HG03060 (cell line): Measurements from ENCODE around the gene EBNA1BP2.
"Not testable (repeated sequence)": the region's sequence is repeated elsewhere in the genome, so short reads cannot be mapped to it uniquely, and the experiment has no call there.

Experiments used
- ATAC-seq: cut with Tn5 transposase; IDR thresholded peaks from one replicate; pipeline ENCODE4 v1.9.1; 2021; ENCODE audit warnings: low read depth, moderate number of reproducible peaks; ENCODE audit not compliant: unreplicated experiment

EBNA1BP2 gene

GRCh38 chr1:43171876-43172526 lies at the start of gene EBNA1BP2, which contains the start of gene CFAP57:
EBNA1BP2 (minus strand) TSS chr1:43172290; CDS start chr1:43172118, 172 bp downstream.
CFAP57 (plus strand) TSS chr1:43172330; CDS start chr1:43172754, 424 bp downstream.
- peak; percentile 82 for ATAC-seq

DNA sequence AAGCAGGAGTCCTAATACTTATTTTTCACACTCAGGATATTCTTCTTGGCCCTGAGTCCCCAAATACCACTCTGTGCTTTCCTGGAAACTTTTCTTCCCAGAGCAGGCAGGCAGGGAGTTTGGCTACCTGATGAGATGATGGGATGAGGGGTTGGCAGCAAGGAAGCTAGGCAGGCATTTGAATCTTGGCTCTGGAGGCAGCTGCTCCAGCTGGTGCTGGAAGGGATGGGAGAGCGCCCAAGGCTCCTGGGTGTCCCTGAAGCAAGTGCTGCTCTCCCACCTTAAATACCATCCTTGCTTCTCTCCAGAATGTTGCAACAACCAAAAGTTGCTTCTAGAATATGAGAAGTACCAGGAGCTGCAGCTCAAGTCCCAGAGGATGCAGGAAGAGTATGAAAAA lies 49.7 kb upstream of the EBNA1BP2 start:
- no peak for ATAC-seq

DNA sequence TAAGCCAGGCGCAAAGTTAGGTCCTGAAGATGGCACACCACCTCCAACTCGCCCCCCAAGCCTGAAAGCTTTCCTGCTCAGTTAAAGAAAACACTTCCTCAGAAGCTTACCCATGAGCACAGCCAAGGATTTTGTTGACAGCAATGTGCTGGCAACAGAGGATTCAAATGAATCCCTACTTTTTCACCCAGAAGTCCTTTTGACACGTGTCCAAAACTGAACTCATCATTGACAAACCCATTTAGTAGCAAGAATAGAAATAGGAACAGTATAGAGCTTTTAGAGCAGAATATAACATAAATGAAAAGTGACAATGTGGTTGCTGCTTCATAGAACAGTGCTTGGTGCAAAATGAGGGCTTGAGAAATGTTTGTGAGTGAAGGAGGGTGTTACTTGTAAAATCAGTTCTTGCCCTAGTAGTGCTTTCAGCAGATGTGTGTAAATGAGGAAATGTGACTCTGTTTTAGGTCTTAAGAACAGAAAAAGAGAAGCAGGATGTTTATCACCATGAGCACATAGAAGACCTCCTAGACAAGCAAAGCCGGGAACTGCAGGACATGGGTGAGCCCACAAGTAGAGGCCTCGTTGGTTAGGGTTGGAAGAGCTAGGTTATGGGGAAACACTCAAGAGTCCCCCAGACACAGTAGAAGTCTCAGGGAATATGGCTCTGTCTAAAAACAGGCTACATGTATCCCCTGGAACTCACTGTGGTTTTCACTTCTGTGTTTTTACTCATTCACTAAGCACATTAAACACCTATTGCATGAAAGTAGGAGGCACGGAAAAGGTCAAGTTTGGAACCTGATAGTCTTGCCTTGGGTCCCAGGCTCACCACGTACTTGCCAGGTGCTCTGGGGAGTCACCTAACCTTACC lies 49.1 kb upstream of the EBNA1BP2 start:
- ATAC-seq, result no peak

GRCh38 chr1:43217747-43218146 lies 45.7 kb upstream of the EBNA1BP2 start:
- ATAC-seq, result no peak

DNA sequence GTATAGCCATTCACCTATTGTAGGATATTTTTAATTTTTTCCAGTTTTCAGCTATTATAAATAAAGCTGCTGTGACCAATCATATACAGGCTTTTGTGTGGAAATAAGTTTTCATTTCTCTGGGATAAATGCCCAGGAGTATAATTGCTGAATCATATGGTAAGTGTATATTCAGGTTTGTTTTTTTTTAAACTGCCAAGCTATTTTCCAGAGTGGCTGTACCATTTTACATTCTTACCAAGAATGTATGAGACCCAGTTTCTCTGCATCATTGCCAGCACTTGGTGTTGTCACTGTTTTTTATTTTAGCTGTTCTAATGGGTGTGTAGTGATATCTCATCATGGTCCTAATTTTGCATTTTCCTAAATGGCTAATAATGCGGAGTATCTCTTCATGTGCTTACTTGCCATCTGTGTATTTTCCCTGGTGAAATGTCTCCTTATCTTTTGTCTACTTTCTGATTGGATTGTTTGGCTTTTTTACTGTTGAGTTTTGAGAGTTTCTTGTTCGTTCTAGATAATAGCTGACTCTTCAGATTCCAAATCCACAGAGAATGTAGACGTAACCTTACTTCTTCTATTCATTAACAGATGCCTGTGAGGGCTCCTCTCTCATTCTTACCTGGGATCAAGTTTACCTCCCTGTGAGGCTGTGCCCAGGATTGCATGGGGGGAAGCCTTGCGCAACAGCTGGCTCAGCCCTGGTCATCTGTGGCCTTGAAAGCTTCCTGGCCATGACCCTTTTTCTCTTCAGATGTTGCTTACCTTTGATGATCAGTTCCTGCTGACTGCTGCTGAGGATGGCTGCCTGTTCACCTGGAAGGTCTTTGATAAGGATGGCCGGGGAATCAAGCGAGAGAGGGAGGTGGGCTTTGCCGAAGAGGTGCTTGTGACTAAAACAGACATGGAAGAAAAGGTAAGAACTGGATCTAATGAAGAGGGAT lies 42.7 kb upstream of the EBNA1BP2 start:
- ATAC-seq, result no peak

GRCh38 chr1:43208277-43208676 lies 36.2 kb upstream of the EBNA1BP2 start:
- ATAC-seq, result not testable (repeated sequence)

GRCh38 chr1:43207229-43207853 lies 35.3 kb upstream of the EBNA1BP2 start:
- no peak for ATAC-seq

DNA sequence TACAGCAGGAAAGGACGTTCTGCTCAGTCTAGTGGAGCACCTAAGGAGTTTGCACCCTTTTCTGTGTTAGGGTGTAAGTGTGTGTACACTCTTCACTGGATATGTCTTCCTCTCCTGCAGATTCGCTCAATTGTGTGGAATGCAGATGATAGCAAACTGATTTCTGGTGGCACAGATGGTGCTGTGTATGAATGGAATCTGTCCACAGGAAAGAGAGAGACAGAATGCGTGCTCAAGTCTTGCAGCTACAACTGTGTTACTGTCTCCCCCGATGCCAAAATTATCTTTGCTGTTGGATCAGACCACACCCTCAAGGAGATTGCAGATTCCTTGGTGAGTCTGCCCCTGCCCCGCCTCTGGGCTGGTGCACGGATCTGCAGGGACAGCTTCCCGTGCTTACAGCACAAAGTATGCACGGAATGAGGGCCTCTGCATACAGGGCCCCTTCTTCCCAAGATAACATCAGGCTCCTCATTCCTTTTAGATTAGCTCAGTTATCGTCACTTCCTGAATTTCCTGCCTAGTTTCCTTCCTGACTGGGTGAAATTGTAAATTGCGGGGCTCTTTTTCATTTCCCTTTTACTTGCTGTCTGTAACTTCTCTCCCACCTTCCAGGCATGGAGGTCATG lies 34.6 kb upstream of the EBNA1BP2 start:
- ATAC-seq, result no peak

DNA sequence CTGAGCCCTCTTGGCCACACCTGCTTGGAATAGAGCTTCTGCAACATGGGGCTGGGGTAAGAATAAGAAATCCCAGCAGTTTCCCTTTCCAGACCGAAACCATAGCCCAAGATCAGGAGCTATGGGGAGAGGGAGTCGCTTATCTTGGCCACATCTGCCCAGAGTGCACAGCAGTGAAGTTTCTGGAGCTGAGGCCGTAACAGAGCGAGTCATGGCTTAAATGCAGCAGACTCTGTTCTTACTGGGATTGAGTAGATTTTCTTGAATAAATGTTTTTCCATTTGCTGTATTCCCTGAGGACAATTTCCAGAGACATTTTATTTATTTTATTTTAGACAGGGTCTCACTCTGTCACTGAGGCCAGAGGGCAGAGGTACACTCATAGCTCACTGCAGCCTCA lies 33.6 kb upstream of the EBNA1BP2 start:
- no peak for ATAC-seq

GRCh38 chr1:43204394-43204793 lies 32.3 kb upstream of the EBNA1BP2 start:
- no peak for ATAC-seq

GRCh38 chr1:43203859-43204258 lies 31.8 kb upstream of the EBNA1BP2 start:
- ATAC-seq, result no peak

DNA sequence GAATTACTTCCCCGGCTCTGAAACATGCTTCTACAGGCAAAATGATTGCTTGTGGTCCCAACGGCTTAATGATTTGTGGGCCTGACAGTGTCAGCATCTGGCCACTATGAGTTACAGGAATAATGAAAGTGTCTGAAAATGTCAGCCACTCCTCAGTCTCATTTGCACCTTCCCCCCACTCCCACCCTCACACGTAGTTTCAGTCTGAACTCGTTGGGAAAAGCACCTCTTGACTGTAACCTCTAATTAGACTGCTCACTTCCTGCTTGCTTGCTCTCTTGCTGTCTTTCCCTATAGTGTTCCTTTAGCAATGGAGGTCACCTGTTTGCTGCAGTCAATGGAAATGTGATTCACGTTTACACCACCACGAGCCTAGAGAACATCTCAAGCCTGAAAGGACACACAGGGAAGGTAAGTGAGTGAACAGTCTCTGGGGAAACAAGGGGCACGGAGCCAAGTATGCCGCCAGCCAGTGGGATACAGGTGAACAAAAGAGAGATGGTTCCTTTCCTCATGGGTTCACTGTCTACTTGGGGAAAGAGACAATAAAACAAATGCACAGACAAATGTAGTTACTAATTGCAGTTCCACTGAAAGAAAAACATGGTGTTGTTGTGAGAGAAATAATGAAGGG lies 27.1 kb upstream of the EBNA1BP2 start:
- ATAC-seq, result no peak

DNA sequence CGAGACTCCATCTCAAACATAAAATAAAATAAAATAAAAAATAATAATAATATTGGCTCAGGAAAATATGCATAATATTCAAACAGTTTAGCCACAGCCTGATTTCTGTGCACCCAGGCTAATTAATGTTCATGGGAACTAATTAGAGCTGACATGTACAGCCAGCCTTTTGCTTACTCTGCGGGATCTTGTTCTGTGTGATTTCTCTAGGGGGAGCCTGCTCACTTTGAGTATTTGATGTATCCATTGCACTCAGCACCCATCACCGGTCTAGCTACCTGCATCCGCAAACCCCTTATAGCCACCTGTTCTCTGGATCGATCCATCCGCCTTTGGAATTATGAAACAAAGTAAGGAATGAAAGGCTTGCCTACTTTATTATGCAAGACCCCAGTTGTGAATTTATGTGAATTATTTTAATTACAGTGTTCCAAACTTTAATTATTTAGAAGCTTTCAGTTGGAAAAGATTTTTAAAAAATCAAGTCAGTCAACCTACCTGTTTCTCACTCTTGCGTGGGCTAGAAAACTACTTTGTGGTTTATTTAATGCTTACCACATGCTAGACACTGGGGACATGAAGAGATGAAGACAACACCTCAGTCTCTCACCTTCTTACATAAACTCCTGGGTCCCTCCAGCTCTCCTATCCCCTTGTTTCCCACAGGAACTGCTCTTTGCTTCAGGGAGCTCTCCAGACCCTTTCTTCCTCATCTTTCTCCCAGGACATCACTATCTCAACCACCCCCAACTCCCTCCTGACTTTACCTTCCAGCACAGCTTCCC lies 25.4 kb upstream of the EBNA1BP2 start:
- ATAC-seq, result no peak

DNA sequence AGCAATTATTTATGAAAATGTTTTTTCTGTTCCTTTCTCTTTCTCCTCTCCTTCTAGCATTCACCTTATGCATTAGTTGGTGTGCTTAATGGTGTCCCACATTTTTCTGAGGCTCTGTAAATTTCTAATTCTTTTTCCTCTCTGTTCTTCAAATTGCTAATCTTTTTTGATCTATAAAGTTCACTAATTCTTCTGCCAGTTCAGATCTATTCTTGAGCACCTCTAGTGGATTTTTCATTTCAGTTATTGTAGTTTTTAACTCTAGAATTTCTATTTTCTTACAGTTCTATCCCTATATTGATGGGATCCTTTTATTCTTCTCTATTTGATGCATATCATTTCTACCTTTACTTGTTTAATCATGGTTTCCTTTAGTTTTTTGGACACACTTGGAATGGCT lies 22.4 kb upstream of the EBNA1BP2 start:
- no peak for ATAC-seq

DNA sequence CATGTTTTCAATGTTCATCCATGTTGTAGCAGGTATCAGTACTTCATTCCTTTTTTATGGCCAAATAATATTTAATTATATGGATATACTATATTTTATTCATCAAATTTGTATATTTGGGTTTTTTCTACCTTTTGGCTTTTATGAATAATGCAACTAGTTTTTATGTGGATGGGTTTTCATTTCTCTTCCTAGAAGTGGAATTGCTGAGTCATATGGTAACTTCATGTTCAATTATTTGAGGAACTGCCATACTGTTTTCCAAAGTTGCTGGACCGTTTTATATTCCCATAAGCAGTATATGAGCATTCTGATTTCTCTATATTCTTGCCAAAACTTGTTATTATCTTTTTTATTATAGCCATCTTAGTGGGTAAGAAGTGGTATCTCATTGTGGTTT lies 16.0 kb upstream of the EBNA1BP2 start:
- no peak for ATAC-seq

DNA sequence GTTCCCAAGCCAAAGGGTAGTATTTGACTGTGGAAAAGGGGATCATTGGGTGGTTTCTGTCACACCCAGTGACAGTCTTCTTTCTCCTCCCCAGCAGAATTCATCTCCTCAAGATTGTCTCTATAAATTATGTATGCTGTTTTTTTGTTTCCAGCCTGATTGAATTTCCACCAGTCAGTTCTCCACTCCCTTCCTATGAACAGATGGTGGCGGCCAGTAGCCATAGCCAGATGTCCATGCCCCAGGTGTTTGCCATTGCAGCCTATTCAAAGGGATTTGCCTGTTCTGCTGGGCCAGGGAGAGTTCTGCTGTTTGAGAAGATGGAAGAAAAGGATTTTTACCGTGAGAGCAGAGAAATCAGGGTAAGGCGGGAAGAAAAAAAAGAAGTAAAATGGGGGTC lies 12.9 kb upstream of the EBNA1BP2 start:
- ATAC-seq, result no peak

- no peak for ATAC-seq
These were observed 12.3 kb upstream of the EBNA1BP2 start for GRCh38 chr1:43184388-43184787.

GRCh38 chr1:43177691-43178090 lies 5.6 kb upstream of the EBNA1BP2 start:
- ATAC-seq, result no peak

- ATAC-seq, result no peak
These were observed 2.8 kb upstream of the EBNA1BP2 start for GRCh38 chr1:43174873-43175272.
